Activated T-cell treated with anti-CD3 and anti-CD28 coated beads, Interleukin-2, amount 50 U/mL, for 4 hours (primary cell): ENCODE data around the gene BMERB1. TPM values are rescaled to one million over a fixed set of nuclear protein-coding genes. Genes with fewer than 3 reads are reported as not detected.
A peak's percentile ranks its signal among the peaks of the same experiment; 100 is the strongest.

Experiments used
- ATAC-seq, 2 donors: fragments of 200-7000 bp; cut with Tn5 transposase; one replicate each; pipeline ENCODE4 v1.10.0; 2021
- DNase-seq: peaks from one replicate; pipeline ENCODE4 v3.0.0-alpha.2; 2020
- H3K27me3 Mint-ChIP-seq: one replicate; pipeline ENCODE4 v1.8.0; 2021; ENCODE audit warnings: low read depth, mixed read lengths
- H3K36me3 Mint-ChIP-seq: one replicate; pipeline ENCODE4 v1.8.0; 2022; ENCODE audit warnings: mixed read lengths; ENCODE audit not compliant: insufficient read depth
- H3K4me1 Mint-ChIP-seq: one replicate; pipeline ENCODE4 v1.8.0; 2021; ENCODE audit warnings: low read depth, mixed read lengths
- H3K4me3 Mint-ChIP-seq: one replicate; pipeline ENCODE4 v1.8.0; 2021; ENCODE audit warnings: mild to moderate bottlenecking, moderate library complexity, mixed read lengths
- H3K9me3 Mint-ChIP-seq: one replicate; pipeline ENCODE4 v1.8.0; 2021; ENCODE audit warnings: mixed read lengths
- total RNA-seq, 3 donors: library from RNA; stranded (reverse); gene quantifications; one replicate each; pipeline ENCODE4 v1.2.1, GENCODE V29; 2021

BMERB1 gene
- total RNA-seq, 3 donors from 2014 or later = 15.4 to 20.8 (median 19.0) TPM

DNA sequence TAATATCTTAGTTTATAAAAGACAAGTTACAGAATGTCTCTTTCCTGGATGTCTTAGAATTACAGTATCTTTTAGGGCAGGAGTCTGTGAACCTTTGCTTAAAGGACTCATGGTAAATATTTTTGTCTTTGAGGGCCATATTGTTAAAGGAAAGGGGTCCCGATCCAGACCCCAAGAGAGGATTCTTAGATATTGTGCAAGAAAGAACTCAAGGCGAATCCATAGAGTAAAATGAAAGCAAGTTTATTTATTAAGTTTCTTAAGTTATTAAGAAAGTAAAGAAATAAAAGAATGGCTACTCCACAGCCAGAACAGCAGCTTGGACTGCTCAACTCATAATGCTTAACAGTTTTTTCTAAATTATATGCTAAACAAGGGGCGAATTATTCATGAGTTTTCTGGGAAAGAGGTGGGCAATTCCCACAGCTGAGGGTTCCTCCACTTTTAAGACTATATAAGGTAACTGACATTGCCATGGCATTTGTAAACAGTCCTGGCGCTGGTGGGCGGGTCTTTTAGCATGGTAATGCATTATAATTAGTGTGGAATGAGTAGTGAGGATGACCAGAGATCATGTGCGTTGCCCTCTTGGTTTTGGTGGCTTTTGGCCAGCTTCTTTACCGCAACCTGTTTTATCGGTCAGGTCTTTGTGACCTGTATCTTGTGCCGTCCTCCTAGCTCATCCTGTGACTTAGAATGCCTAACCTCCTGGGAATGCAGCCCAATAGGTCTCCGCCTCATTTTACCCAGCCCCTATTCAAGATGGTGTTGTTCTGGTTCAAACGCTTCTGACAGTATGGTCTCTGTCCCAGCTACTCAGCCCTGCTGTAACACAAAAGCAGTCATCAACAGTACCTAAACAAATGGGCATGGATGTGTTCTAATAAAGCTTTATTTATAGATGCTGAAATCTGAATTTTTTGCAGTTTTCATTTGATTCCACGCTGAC lies 53.2 kb downstream of the BMERB1 start:
- Mint-ChIP-seq H3K36me3 (no peaks in the 10 kb centered on the region), H3K4me1 (peaks cover 28% of the 10 kb centered on the region), H3K4me3 (no peak overlapping the region), H3K9me3 (peaks cover 3% of the 10 kb centered on the region), H3K27me3 (no peaks in the 10 kb centered on the region)
- DNase-seq (no peak), ATAC-seq (no peak)

GRCh38 chr16:15489016-15489415 lies 54.6 kb downstream of the BMERB1 start:
- Mint-ChIP-seq H3K4me3 (peak overlapping the region; percentile 12), H3K9me3 (peaks cover 3% of the 10 kb centered on the region), H3K4me1 (peaks cover 29% of the 10 kb centered on the region), H3K36me3 (no peaks in the 10 kb centered on the region), H3K27me3 (no peaks in the 10 kb centered on the region)
- DNase-seq (no peak), ATAC-seq (no peak)

- Mint-ChIP-seq H3K9me3 (no peaks in the 10 kb centered on the region), H3K36me3 (no peaks in the 10 kb centered on the region), H3K4me3 (no peak overlapping the region), H3K27me3 (no peaks in the 10 kb centered on the region), H3K4me1 (peaks cover 33% of the 10 kb centered on the region)
- ATAC-seq = no peak
- no peak for DNase-seq
These were observed 55.8 kb downstream of the BMERB1 start for GRCh38 chr16:15490123-15490711.

- no peak for DNase-seq
- H3K4me1 Mint-ChIP-seq = peaks cover 35% of the 10 kb centered on the region
- no peak overlapping the region for H3K4me3 Mint-ChIP-seq
These were observed 57.0 kb downstream of the BMERB1 start for GRCh38 chr16:15491411-15491810.

DNA sequence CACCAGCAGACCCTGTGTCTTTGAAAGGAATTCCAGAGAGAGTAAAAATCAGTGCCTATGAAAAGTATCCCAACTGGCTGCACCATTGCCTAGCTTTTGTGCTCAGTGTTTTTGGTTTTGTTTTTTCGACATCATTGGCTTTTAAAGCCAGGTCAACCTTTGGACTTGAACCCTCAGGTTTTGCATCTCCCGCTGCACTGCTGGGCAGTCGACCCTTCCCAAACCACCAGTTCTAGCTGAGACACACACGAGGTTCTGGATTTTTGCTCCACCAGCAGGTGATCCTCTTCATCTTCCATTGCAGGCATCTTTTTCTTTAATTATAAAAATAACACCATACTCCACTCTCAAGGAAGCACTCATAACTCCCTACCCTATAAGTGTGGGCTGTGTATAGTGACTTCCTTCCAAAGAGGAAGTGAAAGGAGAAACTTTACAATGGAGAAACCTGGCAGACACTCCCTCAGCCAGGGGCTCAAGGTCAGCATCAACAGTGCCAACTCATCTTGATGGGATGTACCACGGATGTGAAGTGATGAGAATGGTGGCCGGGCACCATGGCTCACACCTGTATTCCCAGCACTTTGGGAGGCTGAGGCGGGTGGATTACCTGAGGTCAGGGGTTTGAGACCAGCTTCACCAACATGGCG lies 57.8 kb downstream of the BMERB1 start:
- Mint-ChIP-seq H3K36me3 (no peaks in the 10 kb centered on the region), H3K9me3 (no peaks in the 10 kb centered on the region), H3K4me1 (peaks cover 35% of the 10 kb centered on the region), H3K27me3 (no peaks in the 10 kb centered on the region), H3K4me3 (no peak overlapping the region)
- DNase-seq (no peak), ATAC-seq (no peak)

More at GRCh38 chr16:15491411-15491810, 57.0 kb downstream of the BMERB1 start:
- Mint-ChIP-seq H3K27me3 (no peaks in the 10 kb centered on the region), H3K36me3 (no peaks in the 10 kb centered on the region), H3K9me3 (no peaks in the 10 kb centered on the region)
- ATAC-seq = no peak

- DNase-seq (no peak), ATAC-seq (no peak)
- H3K27me3 Mint-ChIP-seq = no peaks in the 10 kb centered on the region
- no peaks in the 10 kb centered on the region for H3K36me3 Mint-ChIP-seq
- no peaks in the 10 kb centered on the region for H3K9me3 Mint-ChIP-seq
- H3K4me1 Mint-ChIP-seq = peaks cover 35% of the 10 kb centered on the region
- H3K4me3 Mint-ChIP-seq = no peak overlapping the region
These were observed 59.2 kb downstream of the BMERB1 start for GRCh38 chr16:15493466-15494180.

GRCh38 chr16:15494236-15494635 lies 59.8 kb downstream of the BMERB1 start:
- Mint-ChIP-seq H3K27me3 (no peaks in the 10 kb centered on the region), H3K36me3 (no peaks in the 10 kb centered on the region), H3K4me3 (no peak overlapping the region), H3K9me3 (no peaks in the 10 kb centered on the region), H3K4me1 (peaks cover 30% of the 10 kb centered on the region)
- no peak for DNase-seq
- ATAC-seq = peak; percentile 38 to 58

- Mint-ChIP-seq H3K36me3 (no peaks in the 10 kb centered on the region), H3K27me3 (no peaks in the 10 kb centered on the region), H3K4me3 (no peak overlapping the region), H3K4me1 (peaks cover 21% of the 10 kb centered on the region), H3K9me3 (no peaks in the 10 kb centered on the region)
- ATAC-seq = no peak
- DNase-seq = no peak
These were observed 61.5 kb downstream of the BMERB1 start for GRCh38 chr16:15495898-15496297.

DNA sequence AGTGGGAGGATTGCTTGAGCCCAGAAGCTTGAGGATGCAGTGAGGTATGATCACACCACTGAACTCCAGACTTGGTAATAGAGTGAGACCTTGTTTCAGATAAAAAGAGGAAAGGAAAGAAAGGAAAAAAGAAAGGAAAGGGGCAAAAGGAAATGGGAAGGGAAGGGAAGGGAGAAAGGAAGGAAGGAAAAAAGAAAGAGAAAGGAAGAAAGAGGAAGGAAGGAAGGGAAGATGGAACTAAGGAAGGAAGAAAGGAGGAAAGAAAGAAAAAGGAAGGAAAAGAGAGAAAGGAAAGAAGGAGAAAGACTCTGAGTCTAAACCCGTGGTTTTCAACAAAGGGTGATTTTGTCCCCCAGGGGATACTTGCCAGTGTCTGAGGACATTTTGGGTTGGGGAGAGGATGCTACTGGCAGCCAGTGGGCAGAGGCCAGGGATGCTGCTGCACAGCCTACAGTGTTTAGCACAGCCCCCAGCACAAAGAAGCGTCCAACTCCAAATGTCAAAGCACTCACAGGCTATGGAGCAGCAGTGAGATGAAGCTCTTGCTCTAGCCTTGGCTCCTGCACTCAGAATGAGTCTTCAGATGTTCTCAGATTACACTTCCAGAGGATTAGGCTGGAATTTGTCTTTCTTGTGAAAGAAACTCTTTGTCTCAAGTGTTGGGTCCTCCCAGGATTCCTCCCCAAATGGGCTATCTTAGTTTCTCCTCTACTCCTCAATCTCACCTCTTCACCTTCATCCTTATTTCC lies 64.2 kb downstream of the BMERB1 start:
- no peak for ATAC-seq
- Mint-ChIP-seq H3K9me3 (no peaks in the 10 kb centered on the region), H3K4me3 (no peak overlapping the region), H3K36me3 (no peaks in the 10 kb centered on the region), H3K4me1 (peaks cover 10% of the 10 kb centered on the region), H3K27me3 (no peaks in the 10 kb centered on the region)
- DNase-seq = no peak

- DNase-seq (no peak), ATAC-seq (no peak)
- Mint-ChIP-seq H3K4me3 (no peak overlapping the region), H3K9me3 (no peaks in the 10 kb centered on the region), H3K4me1 (no peaks in the 10 kb centered on the region), H3K36me3 (no peaks in the 10 kb centered on the region), H3K27me3 (no peaks in the 10 kb centered on the region)
These were observed 67.8 kb downstream of the BMERB1 start for GRCh38 chr16:15502041-15502725.

GRCh38 chr16:15506441-15506840 lies 72.1 kb downstream of the BMERB1 start:
- ATAC-seq (no peak), DNase-seq (no peak)
- H3K27me3 Mint-ChIP-seq = peaks cover 4% of the 10 kb centered on the region
- H3K9me3 Mint-ChIP-seq = no peaks in the 10 kb centered on the region
- peaks cover 16% of the 10 kb centered on the region for H3K4me1 Mint-ChIP-seq
- no peak overlapping the region for H3K4me3 Mint-ChIP-seq
- H3K36me3 Mint-ChIP-seq = no peaks in the 10 kb centered on the region

GRCh38 chr16:15507301-15507958 lies 73.0 kb downstream of the BMERB1 start:
- no peak for DNase-seq
- ATAC-seq = no peak
- Mint-ChIP-seq H3K4me1 (peaks cover 16% of the 10 kb centered on the region), H3K27me3 (peaks cover 5% of the 10 kb centered on the region), H3K9me3 (no peaks in the 10 kb centered on the region), H3K36me3 (no peaks in the 10 kb centered on the region), H3K4me3 (no peak overlapping the region)
